Activated effector memory CD4-positive, alpha-beta T cell treated with anti-CD3 and anti-CD28 coated beads, Interleukin-2, amount 50 U/mL, for 16 hours (primary cell): ENCODE results near the gene ETFB.

ENCODE experiments used
- DNase-seq: peaks from one replicate; pipeline ENCODE4 v3.0.0-alpha.2; 2020

The ETFB gene

GRCh38 chr19:51372649-51373504 is 6.7 kb upstream of the ETFB start, which contains the start of gene NKG7:
TSS of gene NKG7 (minus strand) at chr19:51372654. CDS start at chr19:51372535, 119 bp downstream.
- DNase-seq: peak; percentile 87

GRCh38 chr19:51372021-51372648 is 5.9 kb upstream of the ETFB start:
- no peak for DNase-seq

GRCh38 chr19:51371186-51371690 is 5.0 kb upstream of the ETFB start:
- DNase-seq: no peak

GRCh38 chr19:51370230-51370629 is 4.0 kb upstream of the ETFB start:
- DNase-seq: no peak

GRCh38 chr19:51368366-51369282 is 2.4 kb upstream of the ETFB start, which contains the start of gene CLDND2:
TSS of gene CLDND2 (minus strand) at chr19:51369003. CDS start at chr19:51368577, 426 bp downstream.
- DNase-seq: no peak

GRCh38 chr19:51367565-51368365 is 1.6 kb upstream of the ETFB start:
- DNase-seq: peak; percentile 98

GRCh38 chr19:51367255-51367564 is 1.0 kb upstream of the ETFB start:
- peak; percentile 73 for DNase-seq

GRCh38 chr19:51366389-51367254 is 434 bp upstream of the ETFB start:
- peak; percentile 97 for DNase-seq

- DNase-seq: no peak
These were observed 800 bp downstream of the ETFB start for GRCh38 chr19:51365211-51365964.

GRCh38 chr19:51364200-51365106 is 1.7 kb downstream of the ETFB start:
- DNase-seq: no peak

- no peak for DNase-seq
These were observed 4.9 kb downstream of the ETFB start for GRCh38 chr19:51361239-51361638.

- DNase-seq: no peak
These were observed 6.9 kb downstream of the ETFB start for GRCh38 chr19:51359294-51359693.

- no peak for DNase-seq
These were observed 8.2 kb downstream of the ETFB start for GRCh38 chr19:51357952-51358351.

GRCh38 chr19:51356159-51356801 is 9.9 kb downstream of the ETFB start:
- no peak for DNase-seq

GRCh38 chr19:51354742-51355148 is 11.4 kb downstream of the ETFB start:
- peak; percentile 74 for DNase-seq

GRCh38 chr19:51354103-51354741 is 12.0 kb downstream of the ETFB start:
- DNase-seq: no peak

- no peak for DNase-seq
These were observed 13.3 kb downstream of the ETFB start for GRCh38 chr19:51352783-51353360.
